Measurements from ENCODE around the gene ZNF536. TPM values are rescaled to one million over a fixed set of nuclear protein-coding genes. Genes with fewer than 3 reads are reported as not detected.

Gene ZNF536
- polyA plus RNA-seq, 1 of the 3 experiments (the other 2 are of a cell fraction): 0.41 TPM

DNA sequence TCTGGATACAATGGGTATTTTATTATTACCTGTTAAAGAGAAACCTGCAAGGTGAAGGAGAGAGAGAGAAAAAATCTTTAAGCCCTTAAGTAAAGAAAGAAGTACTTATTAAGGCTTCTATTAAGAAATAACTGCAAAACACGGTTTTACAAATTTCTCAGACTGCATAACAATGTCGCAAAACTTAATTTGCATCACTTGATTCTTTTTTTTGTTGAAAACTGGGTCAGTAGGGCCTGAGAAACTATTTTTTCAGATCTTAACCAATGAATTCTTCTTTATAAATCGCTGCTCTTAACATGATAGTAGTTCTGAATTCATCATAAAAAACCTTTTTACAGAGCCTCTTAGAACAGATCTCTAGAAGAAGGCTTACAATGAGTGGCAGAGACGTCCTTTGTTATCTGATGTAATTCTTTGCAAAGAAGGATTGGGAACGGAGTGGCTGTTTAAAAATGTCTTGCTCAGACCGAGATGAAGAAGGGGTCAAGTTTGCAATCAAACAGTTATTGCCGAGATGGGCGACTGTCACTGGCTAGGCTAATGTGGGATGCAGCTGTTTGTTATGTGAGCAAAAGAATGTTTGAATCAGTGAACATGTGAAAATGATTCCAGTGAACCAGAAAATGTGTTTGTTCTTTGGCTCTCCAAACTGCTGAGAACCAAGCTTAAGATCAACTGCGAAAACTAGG, 76.3 kb downstream of the ZNF536 start:
- Histone ChIP-seq H3F3A (replicated peaks; ENCODE audit: insufficient read depth) (no peaks in the 10 kb centered on the region), H3K9me3 (no peaks in the 10 kb centered on the region), H3K9me2 (no peaks in the 10 kb centered on the region), H2AFZ (ENCODE audit: low read depth) (no peak overlapping the region), H3K4me2 (no peak overlapping the region), H3K79me2 (ENCODE audit: insufficient read depth) (no peaks in the 10 kb centered on the region), H3K9ac (no peak overlapping the region), H3K27me3 (ENCODE audit: insufficient read depth) (no peaks in the 10 kb centered on the region), H3K36me3 (replicated peaks in 1 of 2; ENCODE audit: control insufficient read depth in 1 of 2, insufficient read depth in 2 of 2, low read length in 1 of 2) (no peaks in the 10 kb centered on the region), H3K4me3 (ENCODE audit: low read depth in 2 of 2, low read length in 1 of 2) (no peak overlapping the region), H3K4me1 (ENCODE audit: control insufficient read depth in 1 of 2, insufficient read depth in 2 of 2, low read depth in 1 of 2, low read length in 1 of 2) (peaks cover 12 to 16% of the 10 kb centered on the region in 2 experiments; a peak in 3 of 4 replicates), H4K20me1 (ENCODE audit: insufficient read depth) (no peaks in the 10 kb centered on the region), H3K27ac (ENCODE audit: low read depth in 2 of 2, low read length in 1 of 2) (no peak overlapping the region)
- CTCF ChIA-PET: interaction anchor here (1.2 kb wide), 1 partner anchor 201 kb away, joined by 3 read pairs; no protein-coding TSS in a partner anchor
- DNase-seq: no peak
- POLR2A ChIA-PET: no interaction called here
- no peak for TF ChIP-seq MXI1 (IDR thresholded peaks at IDR 0.05; ENCODE audit: low read depth, low read length)
- TF ChIP-seq, protein P1, sequence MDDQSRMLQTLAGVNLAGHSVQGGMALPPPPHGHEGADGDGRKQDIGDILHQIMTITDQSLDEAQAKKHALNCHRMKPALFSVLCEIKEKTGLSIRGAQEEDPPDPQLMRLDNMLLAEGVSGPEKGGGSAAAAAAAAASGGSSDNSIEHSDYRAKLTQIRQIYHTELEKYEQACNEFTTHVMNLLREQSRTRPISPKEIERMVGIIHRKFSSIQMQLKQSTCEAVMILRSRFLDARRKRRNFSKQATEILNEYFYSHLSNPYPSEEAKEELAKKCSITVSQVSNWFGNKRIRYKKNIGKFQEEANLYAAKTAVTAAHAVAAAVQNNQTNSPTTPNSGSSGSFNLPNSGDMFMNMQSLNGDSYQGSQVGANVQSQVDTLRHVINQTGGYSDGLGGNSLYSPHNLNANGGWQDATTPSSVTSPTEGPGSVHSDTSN (IDR thresholded peaks at IDR 0.05): no peak
- WGBS (ENCODE audit: low lambda C conversion rate): 21% methylated on average over 9 of the region's 9 CpGs

DNA sequence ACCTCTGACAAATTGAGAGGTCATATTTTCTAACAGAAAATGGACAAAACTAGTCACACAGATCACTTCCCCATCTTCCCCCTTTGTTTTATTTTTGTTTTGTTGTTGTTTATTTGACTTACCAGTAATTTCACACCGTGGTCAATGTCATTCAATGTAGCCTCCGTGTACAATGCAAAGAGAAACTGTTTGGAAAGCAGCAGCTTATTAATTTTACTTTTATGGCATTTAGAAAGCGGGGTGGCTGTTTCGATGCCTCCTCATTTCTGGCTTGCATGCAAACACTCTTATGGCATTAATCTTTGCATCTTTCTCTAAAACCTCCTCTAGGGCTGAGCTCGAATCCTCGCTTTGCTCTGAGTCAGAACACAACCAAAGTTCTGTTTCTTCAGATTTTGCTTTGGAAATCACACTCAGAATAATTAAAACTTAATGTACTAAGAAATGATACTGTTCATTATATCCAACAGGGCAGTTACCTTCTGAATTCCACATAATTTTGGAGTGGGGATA, 77.0 kb downstream of the ZNF536 start:
- POLR2A ChIA-PET: no interaction called here
- H3K27ac ChIP-seq (ENCODE audit: low read depth in 2 of 2, low read length in 1 of 2): no peak overlapping the region; a peak in 1 of 4 replicates
- TF ChIP-seq YY1 (IDR thresholded peaks at IDR 0.05; ENCODE audit: low read depth): no peak
- no peak overlapping the region for H3K4me2 ChIP-seq
- H3K27me3 ChIP-seq (ENCODE audit: insufficient read depth): no peaks in the 10 kb centered on the region
- no peak overlapping the region for H2AFZ ChIP-seq (ENCODE audit: low read depth)
- no peak overlapping the region for H3K4me3 ChIP-seq (ENCODE audit: low read depth in 2 of 2, low read length in 1 of 2)
- H3K9me3 ChIP-seq: no peaks in the 10 kb centered on the region
- H3K9me2 ChIP-seq: no peaks in the 10 kb centered on the region
- CTCF ChIA-PET: interaction anchor here (0.6 kb wide), 1 partner anchor 48 kb away, joined by 3 read pairs; no protein-coding TSS in a partner anchor
- no peaks in the 10 kb centered on the region for H3K36me3 ChIP-seq (replicated peaks in 1 of 2; ENCODE audit: control insufficient read depth in 1 of 2, insufficient read depth in 2 of 2, low read length in 1 of 2)
- 28% methylated on average over 6 of the region's 6 CpGs for WGBS (ENCODE audit: low lambda C conversion rate)
- H3K9ac ChIP-seq: no peak overlapping the region
- no peaks in the 10 kb centered on the region for H4K20me1 ChIP-seq (ENCODE audit: insufficient read depth)
- H3F3A ChIP-seq (replicated peaks; ENCODE audit: insufficient read depth): no peaks in the 10 kb centered on the region
- peaks cover 12 to 16% of the 10 kb centered on the region in 2 experiments; a peak in 3 of 4 replicates for H3K4me1 ChIP-seq (ENCODE audit: control insufficient read depth in 1 of 2, insufficient read depth in 2 of 2, low read depth in 1 of 2, low read length in 1 of 2)
- DNase-seq: no peak
- H3K79me2 ChIP-seq (ENCODE audit: insufficient read depth): no peaks in the 10 kb centered on the region

DNA sequence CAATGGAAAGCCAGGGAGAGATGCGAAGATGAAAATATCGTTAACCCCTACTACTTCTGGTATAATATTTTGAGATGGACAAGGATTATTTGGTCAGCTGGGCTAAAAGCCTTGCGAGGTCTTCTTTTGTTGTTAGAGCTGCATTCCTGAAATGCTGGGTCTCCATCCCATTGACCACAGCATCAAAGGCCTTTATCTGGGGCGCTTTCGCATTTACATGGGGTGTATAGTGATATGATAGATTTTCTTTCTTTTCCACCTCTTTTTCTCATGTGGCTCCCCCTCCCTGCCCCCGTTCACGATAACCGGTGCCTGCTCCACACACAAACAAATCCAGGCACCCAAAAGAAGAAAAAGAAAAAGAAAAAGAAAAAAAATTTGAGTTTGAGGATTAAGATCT, 77.5 kb downstream of the ZNF536 start:
- Histone ChIP-seq H3K36me3 (replicated peaks in 1 of 2; ENCODE audit: control insufficient read depth in 1 of 2, insufficient read depth in 2 of 2, low read length in 1 of 2) (no peaks in the 10 kb centered on the region), H3K9me2 (no peaks in the 10 kb centered on the region), H4K20me1 (ENCODE audit: insufficient read depth) (no peaks in the 10 kb centered on the region), H3K79me2 (ENCODE audit: insufficient read depth) (no peaks in the 10 kb centered on the region), H3K9me3 (no peaks in the 10 kb centered on the region), H3K27me3 (ENCODE audit: insufficient read depth) (no peaks in the 10 kb centered on the region), H3K9ac (no peak overlapping the region), H2AFZ (ENCODE audit: low read depth) (no peak overlapping the region), H3K4me2 (no peak overlapping the region), H3K4me3 (ENCODE audit: low read depth in 2 of 2, low read length in 1 of 2) (no peak overlapping the region), H3K27ac (ENCODE audit: low read depth in 2 of 2, low read length in 1 of 2) (peak overlapping the region in 1 of 2 experiments; percentile 60; a peak in 2 of 4 replicates), H3F3A (replicated peaks; ENCODE audit: insufficient read depth) (no peaks in the 10 kb centered on the region), H3K4me1 (ENCODE audit: control insufficient read depth in 1 of 2, insufficient read depth in 2 of 2, low read depth in 1 of 2, low read length in 1 of 2) (peaks cover 12 to 16% of the 10 kb centered on the region in 2 experiments; a peak in 3 of 4 replicates)
- peak; percentile 46 for DNase-seq
- POLR2A ChIA-PET: interaction anchor here (0.7 kb wide), 1 partner anchor 179 kb away, joined by 4 read pairs; no protein-coding TSS in a partner anchor
- WGBS (ENCODE audit: low lambda C conversion rate): 41% methylated on average over 8 of the region's 8 CpGs
- CTCF ChIA-PET: interaction anchor here (0.6 kb wide), 1 partner anchor 48 kb away, joined by 3 read pairs; no protein-coding TSS in a partner anchor
- TF ChIP-seq MEF2A (IDR thresholded peaks at IDR 0.05; ENCODE audit: borderline replicate concordance, low read depth) (no peak), RXRA (IDR thresholded peaks at IDR 0.05; ENCODE audit: borderline replicate concordance, low read depth) (no peak), RAD21 (IDR thresholded peaks at IDR 0.05; ENCODE audit: low read length) (no peak), CHD2 (IDR thresholded peaks at IDR 0.05; ENCODE audit: low read length, partially characterized antibody) (no peak), YY1 (IDR thresholded peaks at IDR 0.05; ENCODE audit: low read depth) (no peak), NFIC (IDR thresholded peaks at IDR 0.05; ENCODE audit: borderline replicate concordance) (no peak)
- TF ChIP-seq, protein P2, sequence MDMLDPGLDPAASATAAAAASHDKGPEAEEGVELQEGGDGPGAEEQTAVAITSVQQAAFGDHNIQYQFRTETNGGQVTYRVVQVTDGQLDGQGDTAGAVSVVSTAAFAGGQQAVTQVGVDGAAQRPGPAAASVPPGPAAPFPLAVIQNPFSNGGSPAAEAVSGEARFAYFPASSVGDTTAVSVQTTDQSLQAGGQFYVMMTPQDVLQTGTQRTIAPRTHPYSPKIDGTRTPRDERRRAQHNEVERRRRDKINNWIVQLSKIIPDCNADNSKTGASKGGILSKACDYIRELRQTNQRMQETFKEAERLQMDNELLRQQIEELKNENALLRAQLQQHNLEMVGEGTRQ (IDR thresholded peaks at IDR 0.05; ENCODE audit: borderline replicate concordance, low read depth, low read length): no peak
- TF ChIP-seq, protein P3, sequence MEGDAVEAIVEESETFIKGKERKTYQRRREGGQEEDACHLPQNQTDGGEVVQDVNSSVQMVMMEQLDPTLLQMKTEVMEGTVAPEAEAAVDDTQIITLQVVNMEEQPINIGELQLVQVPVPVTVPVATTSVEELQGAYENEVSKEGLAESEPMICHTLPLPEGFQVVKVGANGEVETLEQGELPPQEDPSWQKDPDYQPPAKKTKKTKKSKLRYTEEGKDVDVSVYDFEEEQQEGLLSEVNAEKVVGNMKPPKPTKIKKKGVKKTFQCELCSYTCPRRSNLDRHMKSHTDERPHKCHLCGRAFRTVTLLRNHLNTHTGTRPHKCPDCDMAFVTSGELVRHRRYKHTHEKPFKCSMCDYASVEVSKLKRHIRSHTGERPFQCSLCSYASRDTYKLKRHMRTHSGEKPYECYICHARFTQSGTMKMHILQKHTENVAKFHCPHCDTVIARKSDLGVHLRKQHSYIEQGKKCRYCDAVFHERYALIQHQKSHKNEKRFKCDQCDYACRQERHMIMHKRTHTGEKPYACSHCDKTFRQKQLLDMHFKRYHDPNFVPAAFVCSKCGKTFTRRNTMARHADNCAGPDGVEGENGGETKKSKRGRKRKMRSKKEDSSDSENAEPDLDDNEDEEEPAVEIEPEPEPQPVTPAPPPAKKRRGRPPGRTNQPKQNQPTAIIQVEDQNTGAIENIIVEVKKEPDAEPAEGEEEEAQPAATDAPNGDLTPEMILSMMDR (IDR thresholded peaks at IDR 0.05): no peak
- TF ChIP-seq, protein P4, sequence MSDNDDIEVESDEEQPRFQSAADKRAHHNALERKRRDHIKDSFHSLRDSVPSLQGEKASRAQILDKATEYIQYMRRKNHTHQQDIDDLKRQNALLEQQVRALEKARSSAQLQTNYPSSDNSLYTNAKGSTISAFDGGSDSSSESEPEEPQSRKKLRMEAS (IDR thresholded peaks at IDR 0.05; ENCODE audit: low read depth): no peak
- TF ChIP-seq, protein P5, sequence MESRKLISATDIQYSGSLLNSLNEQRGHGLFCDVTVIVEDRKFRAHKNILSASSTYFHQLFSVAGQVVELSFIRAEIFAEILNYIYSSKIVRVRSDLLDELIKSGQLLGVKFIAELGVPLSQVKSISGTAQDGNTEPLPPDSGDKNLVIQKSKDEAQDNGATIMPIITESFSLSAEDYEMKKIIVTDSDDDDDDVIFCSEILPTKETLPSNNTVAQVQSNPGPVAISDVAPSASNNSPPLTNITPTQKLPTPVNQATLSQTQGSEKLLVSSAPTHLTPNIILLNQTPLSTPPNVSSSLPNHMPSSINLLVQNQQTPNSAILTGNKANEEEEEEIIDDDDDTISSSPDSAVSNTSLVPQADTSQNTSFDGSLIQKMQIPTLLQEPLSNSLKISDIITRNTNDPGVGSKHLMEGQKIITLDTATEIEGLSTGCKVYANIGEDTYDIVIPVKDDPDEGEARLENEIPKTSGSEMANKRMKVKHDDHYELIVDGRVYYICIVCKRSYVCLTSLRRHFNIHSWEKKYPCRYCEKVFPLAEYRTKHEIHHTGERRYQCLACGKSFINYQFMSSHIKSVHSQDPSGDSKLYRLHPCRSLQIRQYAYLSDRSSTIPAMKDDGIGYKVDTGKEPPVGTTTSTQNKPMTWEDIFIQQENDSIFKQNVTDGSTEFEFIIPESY (IDR thresholded peaks at IDR 0.05; ENCODE audit: borderline replicate concordance, low read depth): no peak
